Stimulated activated naive B cell treated with anti-CD40 and anti-IgM and Interleukin-4, amounts not matched to agents 10 μg/mL and 1 μg/mL and 100 μg/mL, for 72 hours (primary cell): ENCODE results near the gene TMEM225.

Experiments used
- ATAC-seq, 2 donors: fragments of 150-1000 bp; cut with Tn5 transposase; replicated peaks; 2 replicates each; pipeline ENCODE4 v1.10.0; 2021; ENCODE audit warnings: moderate library complexity in 1 of 2
- DNase-seq: peaks from one replicate; pipeline ENCODE4 v3.0.0; 2021
- H3K27ac Mint-ChIP-seq: one replicate; pipeline ENCODE4 v1.8.0; 2022; ENCODE audit warnings: mild to moderate bottlenecking, mixed read lengths
- H3K27me3 Mint-ChIP-seq, 2 donors: one replicate each; pipeline ENCODE4 v1.8.0; 2022; ENCODE audit warnings: mixed read lengths in 2 of 2
- H3K36me3 Mint-ChIP-seq, 2 donors: one replicate each; pipeline ENCODE4 v1.8.0; 2022; ENCODE audit warnings: mixed read lengths in 2 of 2, mild to moderate bottlenecking in 1 of 2
- H3K4me1 Mint-ChIP-seq, 2 donors: one replicate each; pipeline ENCODE4 v1.8.0; 2022; ENCODE audit warnings: mixed read lengths in 2 of 2, mild to moderate bottlenecking in 1 of 2
- H3K4me3 Mint-ChIP-seq, 2 donors: one replicate each; pipeline ENCODE4 v1.8.0; 2022; ENCODE audit warnings: mild to moderate bottlenecking in 2 of 2, mixed read lengths in 2 of 2, moderate library complexity in 1 of 2
- H3K9me3 Mint-ChIP-seq, 2 donors: one replicate each; pipeline ENCODE4 v1.8.0; 2022; ENCODE audit warnings: mixed read lengths in 2 of 2, mild to moderate bottlenecking in 1 of 2

Gene TMEM225

DNA sequence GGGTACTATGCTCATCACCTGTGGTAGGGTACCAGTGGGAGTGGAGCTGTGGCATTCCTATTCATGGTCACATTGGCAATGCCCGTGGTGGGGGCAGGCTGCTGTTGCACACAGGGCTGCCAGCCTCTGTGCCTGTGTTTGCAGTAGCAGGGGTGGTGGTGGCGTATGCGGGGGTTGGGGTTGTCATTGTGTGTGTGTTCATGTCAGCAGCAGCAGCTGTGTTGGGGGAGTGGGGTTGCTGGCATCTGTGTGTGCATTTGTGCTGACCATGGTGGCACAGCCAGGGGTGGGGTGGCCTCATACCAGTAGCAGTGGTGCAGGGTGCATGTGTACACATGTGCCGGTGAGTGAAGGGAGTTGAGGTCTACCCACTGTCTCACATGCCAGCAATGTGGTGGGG is 34.4 kb downstream of the TMEM225 start:
- Mint-ChIP-seq H3K27me3 (peaks cover 8 to 18% of the 10 kb centered on the region in 2 donors), H3K4me1 (no peaks in the 10 kb centered on the region), H3K4me3 (no peak overlapping the region), H3K27ac (no peak overlapping the region), H3K9me3 (peaks cover 3 to 4% of the 10 kb centered on the region in 2 donors), H3K36me3 (no peaks in the 10 kb centered on the region)
- DNase-seq (no peak), ATAC-seq (no peak)

GRCh38 chr11:123841174-123841573 is 44.3 kb downstream of the TMEM225 start:
- Mint-ChIP-seq H3K27me3 (peaks cover 0 to 8% of the 10 kb centered on the region in 2 donors), H3K4me1 (no peaks in the 10 kb centered on the region), H3K4me3 (no peak overlapping the region), H3K27ac (no peak overlapping the region), H3K9me3 (no peaks in the 10 kb centered on the region), H3K36me3 (no peaks in the 10 kb centered on the region)
- DNase-seq (no peak), ATAC-seq (no peak)

- no peak for ATAC-seq
- H3K4me1 Mint-ChIP-seq: no peaks in the 10 kb centered on the region
- H3K36me3 Mint-ChIP-seq: no peaks in the 10 kb centered on the region
- H3K4me3 Mint-ChIP-seq: no peak overlapping the region
- no peak overlapping the region for H3K27ac Mint-ChIP-seq
- DNase-seq: no peak
- H3K9me3 Mint-ChIP-seq: no peaks in the 10 kb centered on the region
- H3K27me3 Mint-ChIP-seq: peaks cover 0 to 8% of the 10 kb centered on the region in 2 donors
Observed at GRCh38 chr11:123839131-123839530, 46.3 kb downstream of the TMEM225 start.

GRCh38 chr11:123838659-123839058 is 46.8 kb downstream of the TMEM225 start:
- Mint-ChIP-seq H3K4me3 (no peak overlapping the region), H3K27ac (no peak overlapping the region), H3K4me1 (no peaks in the 10 kb centered on the region), H3K9me3 (no peaks in the 10 kb centered on the region), H3K27me3 (peaks cover 0 to 8% of the 10 kb centered on the region in 2 donors), H3K36me3 (no peaks in the 10 kb centered on the region)
- DNase-seq: no peak
- no peak for ATAC-seq

- ATAC-seq: no peak
- Mint-ChIP-seq H3K4me3 (no peak overlapping the region), H3K4me1 (no peaks in the 10 kb centered on the region), H3K9me3 (no peaks in the 10 kb centered on the region), H3K36me3 (no peaks in the 10 kb centered on the region), H3K27ac (no peak overlapping the region), H3K27me3 (peaks cover 0 to 8% of the 10 kb centered on the region in 2 donors)
- DNase-seq: no peak
Observed at GRCh38 chr11:123838199-123838598, 47.3 kb downstream of the TMEM225 start.

DNA sequence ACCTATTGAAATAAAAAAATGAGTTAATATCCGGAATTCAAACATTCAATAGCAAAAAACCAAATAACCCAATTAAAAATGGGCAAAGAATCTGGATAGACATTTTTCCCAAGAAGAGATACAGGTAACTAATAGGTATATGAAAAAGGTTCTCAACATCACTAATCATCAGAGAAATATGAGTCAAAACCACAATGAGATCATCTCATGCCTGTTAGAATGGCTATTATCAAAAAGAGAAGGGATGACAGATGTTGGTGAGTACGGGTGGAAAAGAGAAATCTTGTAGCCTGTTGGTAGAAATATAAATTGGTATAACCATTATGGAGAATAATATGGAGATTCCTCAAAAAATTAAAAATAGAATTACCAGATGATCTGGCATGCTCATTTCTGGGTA is 52.4 kb downstream of the TMEM225 start:
- Mint-ChIP-seq H3K4me1 (no peaks in the 10 kb centered on the region), H3K9me3 (no peaks in the 10 kb centered on the region), H3K27ac (no peak overlapping the region), H3K4me3 (no peak overlapping the region), H3K36me3 (no peaks in the 10 kb centered on the region), H3K27me3 (peaks cover 0 to 13% of the 10 kb centered on the region in 2 donors)
- ATAC-seq: no peak
- no peak for DNase-seq
